ENCODE results near the gene C6orf58. TPM values are rescaled to one million over a fixed set of nuclear protein-coding genes. Genes with fewer than 3 reads are reported as not detected.

The C6orf58 gene
- total and polyA plus RNA-seq, 9 donors: 0.74 TPM; not detected in 8

DNA sequence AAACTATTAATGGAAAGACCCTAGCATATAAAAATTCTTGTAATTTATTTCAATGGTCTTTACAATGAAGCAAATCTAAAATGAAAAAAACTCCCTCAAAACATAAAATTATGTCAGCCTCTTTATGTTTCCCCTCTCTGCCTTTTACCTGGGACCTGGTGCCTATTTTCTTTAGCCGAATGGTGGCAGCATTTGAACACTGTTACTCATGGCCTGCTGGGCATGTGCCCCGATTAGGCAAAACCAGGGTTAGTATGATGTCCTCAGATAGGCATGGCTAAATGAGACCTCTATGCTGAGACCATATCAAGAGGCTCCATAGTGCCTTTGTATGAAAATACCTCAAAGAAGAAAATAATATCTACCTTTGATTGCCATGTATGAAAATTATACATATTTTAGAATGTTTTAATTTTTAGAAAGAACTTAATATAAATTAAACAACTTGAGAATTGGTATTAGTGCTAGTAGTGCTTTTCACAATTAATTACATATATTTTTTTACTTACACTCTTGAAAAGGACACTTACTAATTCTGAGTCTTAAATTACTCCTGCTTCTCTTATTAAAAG lies 22.5 kb upstream of the C6orf58 start:
- H3K27ac ChIP-seq: no peak overlapping the region
- H3K9me3 ChIP-seq: no peaks in the 10 kb centered on the region
- H3K4me3 ChIP-seq: no peak overlapping the region
- no peak for DNase-seq
- WGBS, 3 donors: 26 to 35% (median 30%) methylated on average over 2 of the region's 2 CpGs
- no peaks in the 10 kb centered on the region for H3K4me1 ChIP-seq (ENCODE audit: insufficient read depth)
- intact Hi-C loops (cut with DNase I): no loop called here
- H3K27me3 ChIP-seq: no peaks in the 10 kb centered on the region
- H3K36me3 ChIP-seq: no peaks in the 10 kb centered on the region
- TF ChIP-seq POLR2A (IDR thresholded peaks at IDR 0.05) (no peak), EP300 (IDR thresholded peaks at IDR 0.05) (no peak)
- TF ChIP-seq, protein P1, sequence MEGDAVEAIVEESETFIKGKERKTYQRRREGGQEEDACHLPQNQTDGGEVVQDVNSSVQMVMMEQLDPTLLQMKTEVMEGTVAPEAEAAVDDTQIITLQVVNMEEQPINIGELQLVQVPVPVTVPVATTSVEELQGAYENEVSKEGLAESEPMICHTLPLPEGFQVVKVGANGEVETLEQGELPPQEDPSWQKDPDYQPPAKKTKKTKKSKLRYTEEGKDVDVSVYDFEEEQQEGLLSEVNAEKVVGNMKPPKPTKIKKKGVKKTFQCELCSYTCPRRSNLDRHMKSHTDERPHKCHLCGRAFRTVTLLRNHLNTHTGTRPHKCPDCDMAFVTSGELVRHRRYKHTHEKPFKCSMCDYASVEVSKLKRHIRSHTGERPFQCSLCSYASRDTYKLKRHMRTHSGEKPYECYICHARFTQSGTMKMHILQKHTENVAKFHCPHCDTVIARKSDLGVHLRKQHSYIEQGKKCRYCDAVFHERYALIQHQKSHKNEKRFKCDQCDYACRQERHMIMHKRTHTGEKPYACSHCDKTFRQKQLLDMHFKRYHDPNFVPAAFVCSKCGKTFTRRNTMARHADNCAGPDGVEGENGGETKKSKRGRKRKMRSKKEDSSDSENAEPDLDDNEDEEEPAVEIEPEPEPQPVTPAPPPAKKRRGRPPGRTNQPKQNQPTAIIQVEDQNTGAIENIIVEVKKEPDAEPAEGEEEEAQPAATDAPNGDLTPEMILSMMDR (IDR thresholded peaks at IDR 0.05): no peak

DNA sequence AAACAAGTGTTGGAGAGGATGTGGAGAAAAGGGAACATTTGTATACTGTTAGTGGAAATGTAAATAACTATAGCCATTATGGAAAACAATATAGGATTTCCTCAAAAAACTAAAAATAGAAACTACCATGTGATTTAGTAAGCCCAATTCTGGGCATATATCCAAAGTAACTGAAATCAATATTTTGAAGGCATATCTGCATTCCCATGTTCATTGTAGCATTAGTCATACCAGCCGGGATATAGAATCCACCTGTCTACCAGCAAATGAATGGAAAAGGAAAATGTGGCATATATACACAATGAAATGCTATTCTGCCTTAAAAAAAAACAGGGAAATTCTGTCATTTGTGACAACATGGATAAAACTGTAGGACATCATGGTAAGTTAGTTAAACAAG lies 15.3 kb upstream of the C6orf58 start:
- Histone ChIP-seq H3K4me1 (ENCODE audit: insufficient read depth) (no peaks in the 10 kb centered on the region), H3K27ac (no peak overlapping the region), H3K36me3 (no peaks in the 10 kb centered on the region), H3K27me3 (no peaks in the 10 kb centered on the region), H3K9me3 (no peaks in the 10 kb centered on the region), H3K4me3 (no peak overlapping the region)
- intact Hi-C loops (cut with DNase I): no loop called here
- 30 to 78% (median 63%) methylated on average over 1 of the region's 1 CpG for WGBS, 3 donors
- no peak for DNase-seq
- TF ChIP-seq, protein P1 (IDR thresholded peaks at IDR 0.05): no peak
- no peak for TF ChIP-seq POLR2A (IDR thresholded peaks at IDR 0.05)
- TF ChIP-seq EP300 (IDR thresholded peaks at IDR 0.05): no peak

DNA sequence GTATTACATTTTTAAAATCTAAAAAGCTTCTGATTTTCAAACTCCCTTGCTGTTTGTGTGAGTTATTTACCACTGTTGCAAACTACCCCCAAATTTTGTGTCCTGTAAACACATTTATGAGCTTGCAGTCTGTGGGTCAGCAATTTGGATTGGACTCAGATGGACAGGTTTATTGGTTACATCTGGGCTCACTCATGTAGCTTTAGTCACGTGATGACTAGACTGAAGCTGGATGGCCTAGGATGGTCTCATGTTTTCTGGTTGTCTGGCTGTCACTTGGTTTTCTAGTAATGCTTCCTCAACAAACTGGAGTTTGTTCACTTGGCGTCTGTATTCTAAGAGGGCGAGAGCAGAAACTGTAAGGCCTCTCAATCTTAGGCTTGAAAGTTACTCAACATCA lies 12.2 kb upstream of the C6orf58 start:
- 68 to 80% (median 73%) methylated on average over 3 of the region's 3 CpGs for WGBS, 3 donors
- no peaks in the 10 kb centered on the region for H3K9me3 ChIP-seq
- H3K27me3 ChIP-seq: no peaks in the 10 kb centered on the region
- no peak for TF ChIP-seq POLR2A (IDR thresholded peaks at IDR 0.05)
- TF ChIP-seq, protein P1 (IDR thresholded peaks at IDR 0.05): no peak
- no peaks in the 10 kb centered on the region for H3K4me1 ChIP-seq (ENCODE audit: insufficient read depth)
- H3K27ac ChIP-seq: no peak overlapping the region
- DNase-seq: no peak
- H3K4me3 ChIP-seq: no peak overlapping the region
- intact Hi-C loops (cut with DNase I): no loop called here
- H3K36me3 ChIP-seq: no peaks in the 10 kb centered on the region

DNA sequence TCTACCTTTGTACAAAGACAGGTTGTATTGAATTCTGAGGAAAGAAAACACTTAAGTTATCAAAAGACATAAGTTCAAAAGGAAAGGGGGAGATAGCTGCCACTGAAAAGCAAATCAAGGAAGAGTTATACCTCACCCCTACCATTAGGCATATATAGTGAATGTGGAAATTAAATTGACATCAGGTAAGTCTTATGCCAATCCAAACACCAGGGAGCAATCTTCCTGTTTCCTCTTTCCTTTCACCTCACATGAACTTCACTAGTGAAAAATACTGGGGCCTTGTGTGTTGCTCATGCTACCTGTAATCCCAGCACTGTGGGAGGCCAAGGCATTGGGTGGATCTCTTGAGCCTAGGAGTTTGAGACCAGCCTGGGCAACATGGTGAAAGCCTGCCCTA lies 10.9 kb upstream of the C6orf58 start:
- Histone ChIP-seq H3K36me3 (no peaks in the 10 kb centered on the region), H3K27me3 (no peaks in the 10 kb centered on the region)
- intact Hi-C loops (cut with DNase I): no loop called here

More for the DNA sequence above, 10.9 kb upstream of the C6orf58 start:
- no peak overlapping the region for H3K27ac ChIP-seq
- no peaks in the 10 kb centered on the region for H3K9me3 ChIP-seq
- no peak for DNase-seq
- no peaks in the 10 kb centered on the region for H3K4me1 ChIP-seq (ENCODE audit: insufficient read depth)
- no peak overlapping the region for H3K4me3 ChIP-seq
- TF ChIP-seq EP300 (IDR thresholded peaks at IDR 0.05) (no peak), POLR2A (IDR thresholded peaks at IDR 0.05) (no peak)
- TF ChIP-seq, protein P1 (IDR thresholded peaks at IDR 0.05): no peak

Measured in ovary (tissue), 9 donors.